IPS DF 4.7 (cell line): ENCODE data around the gene SH3RF3.
"Not testable (repeated sequence)": the region's sequence is repeated elsewhere in the genome, so short reads cannot be mapped to it uniquely, and the experiment has no call there.

Experiments
- DNase-seq: peaks from one replicate; pipeline ENCODE4 v3.0.0-alpha.2; 2013; ENCODE audit warnings: low spot score; ENCODE audit errors: extremely low read depth

Gene SH3RF3

DNA sequence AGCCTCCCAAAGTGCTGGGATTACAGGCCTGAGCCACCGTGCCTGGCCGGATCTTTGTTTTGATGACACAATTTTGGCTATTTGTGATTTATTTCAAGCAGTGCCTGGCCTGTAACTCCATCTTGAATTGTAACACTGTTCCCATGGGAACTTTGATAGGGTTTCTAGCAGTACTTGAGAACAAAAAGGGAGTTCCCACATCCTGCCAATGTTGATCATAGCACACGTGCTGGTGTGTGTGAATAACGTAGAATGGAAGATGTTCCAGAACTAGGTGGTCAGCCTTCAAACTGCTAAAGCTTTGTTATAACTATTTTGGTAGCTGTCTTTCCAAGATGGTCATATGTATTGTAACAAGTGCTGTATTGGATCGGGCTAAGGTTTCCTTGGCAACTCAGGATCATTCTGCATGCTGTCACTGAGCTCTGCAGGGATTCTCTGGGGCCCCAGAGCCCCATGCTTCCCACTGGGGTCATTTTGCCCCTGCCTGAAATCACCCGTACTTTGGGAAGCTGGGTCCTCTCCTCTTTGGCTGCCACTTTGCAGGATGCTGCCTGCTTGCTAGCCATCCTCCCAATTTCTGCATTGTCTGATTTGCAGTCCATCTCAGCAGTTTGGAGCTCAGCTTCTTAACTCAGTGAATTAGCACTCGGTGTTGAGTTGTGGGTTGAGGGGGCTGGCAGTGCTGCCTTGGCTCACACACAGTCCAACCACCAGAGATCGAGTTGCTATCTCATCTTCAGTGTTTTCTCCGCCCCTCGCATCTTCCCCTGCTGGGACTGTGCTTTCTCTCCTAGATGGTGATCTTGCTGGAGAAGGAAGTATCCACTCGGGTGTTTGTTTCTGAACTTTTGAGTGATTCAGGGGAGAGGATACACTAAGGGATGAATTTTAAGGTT is 26.8 kb downstream of the SH3RF3 start:
- DNase-seq: no peak

DNA sequence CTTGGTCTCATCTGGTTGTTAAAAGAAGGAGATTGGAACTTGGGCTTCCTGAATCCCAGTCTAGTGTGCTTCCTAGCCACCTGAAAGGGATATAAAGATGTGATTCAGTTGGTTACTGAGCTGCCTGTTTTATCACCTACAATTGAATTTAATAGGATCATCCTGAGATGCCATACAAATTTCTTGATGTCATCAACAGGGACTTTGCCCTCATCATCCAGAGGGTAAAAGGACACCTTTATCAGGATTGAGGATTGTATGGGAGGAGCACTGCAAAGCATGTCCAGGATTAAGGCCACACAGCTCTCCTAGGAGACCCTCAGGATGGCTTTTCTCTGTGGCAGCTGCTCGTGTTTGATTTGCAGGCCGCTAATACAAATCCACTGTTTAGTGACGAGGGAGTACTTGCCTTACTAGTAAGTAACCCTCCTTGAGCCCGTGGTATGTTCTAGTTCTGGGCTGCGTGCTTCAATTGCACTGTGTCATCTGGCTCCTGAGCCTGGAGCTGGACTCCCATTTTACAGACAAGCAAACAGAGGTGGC is 28.6 kb downstream of the SH3RF3 start:
- DNase-seq: no peak

DNA sequence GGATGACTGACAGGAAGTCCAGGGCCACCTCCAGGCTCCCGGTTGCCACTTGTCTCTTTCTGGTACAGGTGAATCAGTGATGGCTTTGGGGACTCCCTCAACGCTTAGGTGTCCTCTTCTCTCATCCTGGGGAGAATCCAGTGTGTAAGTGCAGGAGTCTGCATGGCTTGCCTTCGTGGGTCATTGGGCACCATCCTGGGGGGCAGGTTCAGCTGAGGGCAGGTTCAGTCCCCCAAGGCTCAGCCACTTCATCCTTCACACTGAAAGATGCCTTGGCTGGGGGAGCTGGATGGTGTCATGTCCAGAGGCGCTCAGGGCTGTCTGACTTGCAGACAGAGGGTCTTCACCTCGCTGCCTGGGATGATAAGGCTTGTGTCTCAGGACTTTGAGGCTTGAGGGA is 29.2 kb downstream of the SH3RF3 start:
- DNase-seq: no peak

DNA sequence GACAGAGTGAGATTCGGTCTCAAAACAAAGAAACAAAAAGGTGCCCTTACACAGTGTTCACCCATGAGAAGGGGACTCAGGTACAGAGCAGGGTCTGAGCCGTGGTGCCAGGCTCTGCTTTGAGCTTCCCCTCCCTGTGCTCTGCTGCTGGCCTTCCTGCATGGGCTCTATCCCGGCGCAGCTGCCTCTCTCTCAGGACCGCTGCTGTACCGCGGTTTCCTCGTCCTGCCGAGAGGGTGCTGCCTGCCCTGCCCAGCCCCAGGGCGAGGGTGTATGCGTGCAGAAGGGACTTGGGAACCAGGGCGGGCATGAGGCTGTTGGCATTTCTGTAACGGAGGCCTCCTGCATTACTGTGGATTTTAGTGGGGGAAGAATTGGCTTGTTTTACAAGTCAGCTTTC is 30.1 kb downstream of the SH3RF3 start:
- DNase-seq: no peak

DNA sequence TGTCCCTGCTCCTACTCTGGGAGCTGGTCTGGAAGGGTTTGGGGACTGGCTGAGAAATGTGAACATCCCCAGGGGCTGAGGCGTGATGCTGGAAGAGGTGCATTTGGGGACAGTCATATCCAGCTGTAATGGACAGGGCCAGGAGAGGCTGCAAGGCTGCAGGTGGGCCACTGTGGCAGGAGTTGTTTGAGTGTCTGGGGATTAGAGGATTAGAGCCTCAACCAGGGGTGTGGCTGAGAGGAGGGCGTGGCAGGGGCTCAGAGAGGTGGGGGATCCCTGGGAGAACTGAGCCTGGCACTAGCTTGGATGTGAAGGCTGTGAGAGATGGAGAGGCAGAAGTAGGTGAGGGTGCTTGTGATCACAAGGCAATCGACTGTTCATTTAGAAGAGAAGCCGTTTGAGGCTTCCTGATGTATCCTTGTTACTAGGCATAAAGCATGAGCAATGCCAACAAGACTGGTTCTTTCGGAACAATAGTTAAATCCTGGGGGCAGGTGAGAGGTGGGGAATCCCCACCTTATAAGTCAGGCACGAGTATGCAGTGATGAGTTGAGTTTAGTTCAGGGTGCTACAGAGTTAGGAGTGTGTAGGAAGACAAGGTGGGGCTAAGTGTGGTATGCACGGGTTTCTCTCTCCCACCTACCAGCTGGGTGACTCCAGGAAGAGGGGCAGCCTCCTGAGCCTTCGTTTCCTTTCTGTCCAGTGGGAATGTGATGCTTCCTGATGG is 31.9 kb downstream of the SH3RF3 start:
- DNase-seq: no peak

DNA sequence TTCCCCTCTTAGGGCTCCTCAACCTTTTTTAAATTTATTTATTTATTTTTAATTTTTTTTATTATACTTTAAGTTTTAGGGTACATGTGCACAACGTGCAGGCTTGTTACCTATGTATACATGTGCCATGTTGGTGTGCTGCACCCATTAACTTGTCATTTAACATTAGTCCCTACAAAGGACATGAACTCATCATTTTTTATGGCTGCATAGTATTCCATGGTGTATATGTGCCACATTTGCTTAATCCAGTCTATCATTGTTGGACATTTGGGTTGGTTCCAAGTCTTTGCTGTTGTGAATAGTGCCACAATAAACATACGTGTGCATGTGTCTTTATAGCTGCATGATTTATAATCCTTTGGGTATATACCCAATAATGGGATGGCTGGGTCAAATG is 33.4 kb downstream of the SH3RF3 start:
- DNase-seq: not testable (repeated sequence)

DNA sequence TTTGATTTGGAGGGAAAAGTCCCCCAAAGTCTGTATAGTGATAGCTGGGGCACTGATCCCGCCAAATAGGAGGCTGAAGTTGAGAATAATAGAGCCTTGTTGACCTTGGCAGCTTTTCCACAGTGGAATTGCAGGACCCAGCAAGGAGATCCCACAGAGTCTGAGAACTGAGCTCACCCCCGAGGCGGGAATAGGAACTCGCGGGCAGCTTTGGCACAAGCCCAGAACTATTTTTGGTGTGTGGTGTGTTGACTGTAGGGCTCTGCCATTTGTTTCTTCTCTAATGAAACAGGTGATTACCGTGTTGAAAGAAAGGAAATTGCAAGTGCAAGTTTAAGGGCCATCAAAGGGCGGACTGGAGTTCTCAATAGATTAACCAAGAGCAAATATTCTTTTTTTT is 34.0 kb downstream of the SH3RF3 start:
- no peak for DNase-seq

DNA sequence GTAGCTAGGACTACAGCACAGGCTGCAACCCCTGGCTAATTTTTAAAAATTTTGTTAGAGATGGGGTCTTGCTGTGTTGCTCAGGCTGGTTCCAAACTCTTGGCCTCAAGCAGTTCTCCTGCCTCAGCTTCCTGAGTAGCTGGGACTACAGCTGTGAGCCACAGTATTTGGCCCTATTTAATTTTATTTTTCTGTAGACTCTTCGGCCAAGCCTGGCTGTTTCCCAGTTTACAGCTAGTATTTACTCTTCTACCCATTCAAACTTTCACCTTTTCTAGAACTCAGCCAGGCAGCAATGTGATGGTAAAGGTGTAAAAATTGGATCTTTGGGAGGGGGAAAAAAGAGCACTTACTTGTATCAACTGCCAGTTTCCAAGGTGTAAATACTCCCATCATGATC is 35.3 kb downstream of the SH3RF3 start:
- DNase-seq: no peak

DNA sequence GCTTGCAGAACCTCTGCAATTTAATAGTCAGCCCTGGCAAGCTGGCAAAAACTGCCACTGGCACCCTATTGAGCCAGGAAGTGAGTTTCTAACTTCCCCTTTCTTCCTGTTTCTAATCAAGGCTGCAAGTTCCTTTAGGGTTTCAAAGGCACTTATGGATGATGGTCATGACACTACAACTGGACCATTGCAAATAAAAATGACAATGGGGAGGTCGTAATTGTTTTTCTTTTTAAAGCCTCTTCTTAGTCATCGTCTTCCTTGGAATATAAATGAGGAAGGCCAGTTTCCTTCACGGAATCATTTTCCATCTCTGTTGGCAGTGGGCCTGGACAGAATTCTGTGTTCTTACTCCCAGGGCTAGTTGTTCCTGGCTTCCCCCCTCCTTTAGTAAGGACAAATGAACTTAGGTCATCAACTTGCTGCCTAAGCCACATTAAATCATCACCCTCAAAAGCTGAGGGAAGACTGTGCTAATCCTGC is 35.8 kb downstream of the SH3RF3 start:
- no peak for DNase-seq

DNA sequence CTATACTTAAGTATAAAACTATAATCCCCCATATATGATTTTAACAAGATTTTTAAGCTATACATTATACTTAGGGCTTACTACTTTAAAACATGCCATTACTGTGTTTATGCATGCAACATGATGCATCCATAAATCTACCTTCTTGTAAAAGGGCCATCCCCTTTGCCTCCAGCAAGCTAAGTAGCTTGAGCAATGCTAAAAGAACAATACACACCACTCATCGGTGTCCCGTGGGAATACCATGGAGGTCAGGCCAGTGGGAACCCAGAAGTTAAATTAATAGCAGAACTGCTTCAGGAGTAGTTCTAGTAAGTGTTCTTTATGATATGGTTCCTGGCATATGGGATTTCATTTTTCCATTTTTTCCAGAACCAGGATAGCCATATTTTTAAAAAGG is 37.8 kb downstream of the SH3RF3 start:
- DNase-seq: no peak

DNA sequence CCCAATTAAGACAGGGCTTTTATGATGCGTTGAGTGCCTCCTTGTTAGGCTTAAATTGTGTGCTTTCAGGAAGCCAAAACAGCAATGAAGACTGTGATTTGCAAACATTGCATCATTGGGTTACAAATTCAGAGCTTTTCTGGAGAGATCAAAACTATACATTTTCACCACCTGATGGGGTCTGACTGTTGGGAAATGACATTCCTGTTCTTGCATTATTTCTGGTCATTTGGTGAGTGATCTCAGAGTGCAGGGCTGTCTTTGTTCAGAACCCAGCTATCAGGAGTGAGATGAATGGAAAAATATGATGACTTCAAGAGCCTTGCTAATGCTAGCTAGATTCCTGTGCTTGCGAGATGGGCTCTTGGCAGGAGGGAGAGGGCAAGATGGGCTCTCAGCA is 39.1 kb downstream of the SH3RF3 start:
- no peak for DNase-seq

DNA sequence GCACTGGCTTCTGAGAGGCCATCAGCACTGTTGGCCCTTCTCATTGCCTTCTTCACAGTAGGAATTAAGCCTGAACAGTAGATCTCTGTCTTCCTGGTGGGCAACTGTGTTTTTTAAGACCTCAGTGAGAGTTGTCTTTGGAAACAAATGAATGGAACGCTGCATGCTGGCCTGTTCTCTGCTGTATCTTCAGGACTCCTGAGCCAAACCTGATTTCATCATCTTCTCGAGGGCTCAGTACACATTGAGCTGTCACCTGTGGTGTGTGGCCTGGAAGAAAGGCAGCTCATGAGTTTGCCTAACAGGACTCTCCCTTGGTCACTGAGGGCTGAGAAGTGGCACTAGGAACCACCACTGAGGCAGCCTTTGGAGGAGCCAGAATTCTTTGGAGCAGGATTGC is 39.7 kb downstream of the SH3RF3 start:
- no peak for DNase-seq

DNA sequence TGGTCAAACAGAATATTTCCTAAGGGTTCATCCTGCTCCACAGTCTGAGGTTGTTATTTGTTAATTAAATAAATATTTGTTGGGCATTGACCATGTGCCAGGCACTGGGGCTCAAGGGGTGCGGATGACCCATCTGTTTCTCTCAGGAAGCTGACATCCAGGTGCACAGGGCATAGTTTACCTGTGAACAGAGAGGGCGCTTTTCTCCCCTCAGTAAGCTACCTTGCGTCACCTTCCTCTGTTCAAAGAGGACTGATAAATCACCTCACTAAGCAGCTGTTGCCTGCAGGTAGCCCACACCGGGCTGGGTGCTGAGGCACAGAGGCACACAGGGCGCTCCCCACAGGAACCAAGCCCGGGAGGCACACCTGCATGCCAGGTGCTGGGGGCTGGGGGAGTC is 41.6 kb downstream of the SH3RF3 start:
- DNase-seq: peak; percentile 22

DNA sequence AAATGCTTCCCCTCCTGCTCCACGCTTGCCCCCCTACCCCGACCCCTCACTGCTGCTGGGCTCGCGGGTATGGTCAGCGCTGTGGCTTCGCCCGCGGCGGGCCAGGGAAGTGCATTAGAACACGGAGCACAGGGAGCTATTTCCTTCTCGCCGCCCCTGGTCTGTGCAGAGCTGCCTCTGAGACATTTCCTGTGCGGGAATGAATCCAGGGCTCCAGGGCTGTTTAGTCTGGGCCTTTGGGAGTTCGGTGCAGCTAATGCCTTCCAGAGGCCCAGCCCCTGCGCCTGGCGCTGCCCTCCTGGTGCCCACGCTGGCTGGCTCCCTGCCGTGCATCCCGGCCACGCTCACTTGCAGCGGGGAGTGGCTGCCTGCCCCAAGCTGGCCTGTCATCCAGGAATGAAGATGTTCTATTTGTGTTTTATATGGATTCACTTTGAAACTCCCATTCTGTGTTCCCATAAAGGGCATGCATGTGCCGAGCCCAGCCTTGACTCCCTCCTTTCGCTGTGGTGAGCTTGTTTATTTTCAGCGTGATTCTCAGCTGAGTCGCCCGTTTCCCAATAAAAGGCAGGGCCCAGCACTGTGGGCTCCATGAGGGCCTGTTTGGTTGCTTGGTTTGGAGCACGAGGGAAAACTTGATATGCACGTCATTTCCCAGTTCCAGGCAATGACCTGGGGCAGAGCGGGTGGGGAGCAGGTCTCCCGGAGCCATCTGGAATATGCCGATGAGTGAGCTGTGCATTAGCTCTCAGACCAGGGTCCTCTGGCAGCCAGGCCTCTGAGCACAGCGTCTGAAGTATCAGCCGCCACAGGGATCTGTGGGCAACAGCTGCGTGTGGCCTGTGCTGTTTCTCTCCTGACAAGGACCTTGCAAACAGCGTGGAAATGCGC is 42.7 kb downstream of the SH3RF3 start:
- no peak for DNase-seq

DNA sequence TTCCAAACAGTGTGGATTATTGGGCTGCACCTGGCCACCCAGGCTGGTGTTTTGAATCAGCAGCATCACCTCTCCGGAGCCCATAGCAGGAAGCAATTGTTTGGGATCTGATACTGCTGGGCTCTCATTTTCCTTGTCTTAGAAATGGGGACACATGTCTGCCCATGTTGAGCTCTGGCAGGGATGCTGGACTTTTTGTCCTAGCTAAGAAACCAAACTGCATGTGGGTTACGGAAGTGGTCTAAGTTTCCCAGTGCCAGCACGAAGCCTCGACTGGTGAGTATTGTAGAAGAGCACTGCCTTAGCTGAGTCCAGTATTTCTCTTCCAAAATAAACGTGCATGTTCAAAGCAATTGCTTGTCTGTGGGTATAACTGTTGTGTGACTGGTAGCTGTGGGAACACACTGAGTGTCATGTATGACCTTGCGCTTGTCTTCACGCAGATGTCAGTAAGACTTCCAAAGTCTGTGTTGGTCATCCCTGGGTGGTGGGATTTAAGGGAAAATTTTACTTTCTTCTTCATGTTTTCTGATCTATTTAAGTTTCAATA is 43.6 kb downstream of the SH3RF3 start:
- DNase-seq: no peak

DNA sequence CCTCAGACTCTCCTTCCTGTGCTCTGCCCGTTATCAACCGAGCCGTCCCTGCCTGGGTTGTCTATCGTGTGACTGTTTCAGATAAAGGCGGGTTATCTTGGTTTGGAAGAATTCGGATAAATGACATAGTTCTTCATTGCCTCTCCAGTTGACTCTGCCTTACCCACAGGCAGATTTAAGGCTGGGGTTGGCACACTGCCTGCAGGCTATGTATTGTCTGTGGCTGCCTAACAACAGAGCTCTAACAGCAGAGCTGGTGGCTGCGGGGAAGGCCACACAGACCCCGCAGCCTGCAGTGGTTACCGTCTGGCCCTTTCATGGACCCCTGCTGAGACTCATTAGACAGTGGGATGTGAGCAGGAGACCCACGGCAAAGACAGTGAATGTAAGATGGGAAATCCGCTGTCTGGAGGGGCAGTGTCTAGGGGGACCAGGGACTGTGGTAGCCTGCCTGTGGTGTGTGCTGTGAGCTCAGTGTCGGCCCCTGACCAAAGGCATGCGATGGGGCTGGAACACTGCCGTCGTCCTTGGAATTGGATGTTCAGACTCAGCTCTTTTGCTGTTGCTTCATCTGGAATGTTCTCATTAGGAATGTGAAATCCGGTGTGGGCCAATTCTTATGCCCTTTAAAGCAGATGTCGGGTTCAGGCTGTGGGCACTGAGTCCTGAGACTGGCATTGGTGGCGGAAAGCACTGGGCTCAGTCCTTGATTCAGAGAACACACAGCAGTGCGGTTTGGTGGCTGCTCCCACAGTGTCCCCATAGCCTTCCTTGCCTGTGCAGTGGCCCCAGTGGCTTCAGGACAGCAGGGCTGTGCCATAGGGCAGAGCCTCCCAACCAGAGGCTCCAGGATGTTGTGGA is 44.5 kb downstream of the SH3RF3 start:
- DNase-seq: no peak

DNA sequence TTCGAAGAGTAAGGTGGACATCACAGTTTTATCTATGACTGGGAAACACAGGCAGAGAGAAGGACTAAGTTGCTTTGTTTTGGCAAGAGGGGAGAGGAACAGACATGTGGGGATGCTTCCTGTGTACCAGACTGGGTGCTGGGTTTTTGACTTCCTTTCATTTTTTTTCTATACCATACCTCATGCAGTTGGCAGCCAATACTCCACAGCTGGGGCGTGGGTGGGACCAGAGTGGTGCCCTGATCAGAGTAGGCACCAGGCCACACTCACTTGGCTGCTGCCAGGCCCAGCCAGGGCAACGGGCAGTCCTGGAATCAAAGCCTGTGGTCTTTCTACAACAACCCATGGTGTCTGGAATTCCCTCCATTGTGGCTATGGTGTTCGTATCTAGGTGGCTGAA is 45.2 kb downstream of the SH3RF3 start:
- DNase-seq: no peak

DNA sequence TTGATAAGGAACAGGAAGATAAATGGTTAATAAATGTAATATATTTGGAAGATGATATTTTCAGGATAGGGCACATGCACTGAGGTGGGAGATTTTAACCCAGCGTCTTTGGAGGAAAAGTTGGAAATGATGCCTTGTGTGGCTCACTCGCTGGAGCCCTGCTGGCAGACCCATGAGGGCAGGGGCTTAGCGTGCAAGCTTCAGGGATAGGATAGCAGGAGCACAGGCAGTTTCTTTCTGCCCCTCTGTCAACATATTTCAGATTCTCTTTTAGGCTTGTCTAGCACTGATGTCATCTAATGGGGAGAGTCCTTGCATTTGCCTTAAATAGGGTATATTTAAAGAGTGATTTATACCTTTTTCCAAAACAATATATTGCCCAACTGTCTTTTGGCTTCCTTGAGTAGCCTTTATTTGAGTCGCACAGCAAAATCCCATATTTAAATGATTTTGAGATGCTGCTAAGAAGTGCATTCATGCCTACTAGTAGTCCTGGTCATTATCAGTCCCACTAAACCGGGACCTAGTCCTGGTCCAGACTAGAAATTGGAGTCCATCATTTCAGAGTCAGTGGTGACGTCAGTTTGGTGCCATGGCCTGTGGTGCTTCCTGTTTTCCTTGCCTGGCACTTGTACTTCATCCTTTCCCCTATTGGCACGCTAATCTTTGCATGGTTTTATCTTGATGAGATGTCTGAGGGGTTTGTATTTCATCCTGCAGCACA is 45.8 kb downstream of the SH3RF3 start:
- no peak for DNase-seq

DNA sequence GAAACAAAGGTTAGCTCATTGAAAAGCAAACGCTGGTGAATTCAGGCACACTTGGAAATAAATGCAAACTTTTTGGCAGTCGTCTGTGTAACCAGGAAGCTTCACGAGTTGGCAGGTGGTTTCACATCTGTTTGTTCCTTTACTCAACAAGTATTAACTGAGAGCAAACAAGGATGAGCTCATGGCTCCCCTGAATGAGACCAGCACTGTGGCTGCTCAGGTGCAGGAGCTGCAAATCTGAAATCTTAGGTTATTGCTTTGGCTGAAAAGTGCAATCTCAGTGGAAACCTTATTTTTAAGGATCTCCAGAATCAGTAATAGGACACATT is 46.3 kb downstream of the SH3RF3 start:
- DNase-seq: no peak

DNA sequence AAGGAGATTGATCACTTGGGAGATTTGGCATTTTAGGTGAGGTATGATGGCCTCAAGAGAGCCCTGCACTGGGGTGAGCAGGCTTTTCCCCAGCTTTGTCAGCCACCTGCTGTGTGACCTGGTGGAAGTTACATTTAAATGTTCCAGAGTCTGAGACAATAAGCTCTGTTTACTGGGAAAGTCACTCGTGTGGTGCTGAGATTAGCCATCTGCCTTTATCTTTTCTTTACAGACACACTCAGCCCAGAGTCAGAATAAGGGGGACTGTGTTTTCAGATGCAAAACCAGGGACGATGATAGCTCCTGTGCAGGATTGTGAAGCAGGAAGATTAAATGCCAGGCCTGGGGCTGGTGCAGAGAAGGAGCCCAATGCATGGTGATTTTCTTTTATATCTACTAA is 47.9 kb downstream of the SH3RF3 start:
- no peak for DNase-seq
